Activated gamma-delta T cell treated with Interleukin-2 at 50 U/mL for 16 hours (primary cell): Measurements from ENCODE around the gene LDLRAD4.
A peak's percentile ranks its signal among the peaks of the same experiment; 100 is the strongest.

ENCODE experiments used
- DNase-seq: peaks from one replicate; pipeline ENCODE4 v3.0.0-alpha.2; 2020

LDLRAD4 gene

GRCh38 chr18:13357289-13357688 is 138.7 kb downstream of the LDLRAD4 start:
- DNase-seq: no peak

- DNase-seq: no peak
Observed at GRCh38 chr18:13359210-13359609, 140.7 kb downstream of the LDLRAD4 start.

- DNase-seq: no peak
Observed at GRCh38 chr18:13361431-13361830, 142.9 kb downstream of the LDLRAD4 start.

DNA sequence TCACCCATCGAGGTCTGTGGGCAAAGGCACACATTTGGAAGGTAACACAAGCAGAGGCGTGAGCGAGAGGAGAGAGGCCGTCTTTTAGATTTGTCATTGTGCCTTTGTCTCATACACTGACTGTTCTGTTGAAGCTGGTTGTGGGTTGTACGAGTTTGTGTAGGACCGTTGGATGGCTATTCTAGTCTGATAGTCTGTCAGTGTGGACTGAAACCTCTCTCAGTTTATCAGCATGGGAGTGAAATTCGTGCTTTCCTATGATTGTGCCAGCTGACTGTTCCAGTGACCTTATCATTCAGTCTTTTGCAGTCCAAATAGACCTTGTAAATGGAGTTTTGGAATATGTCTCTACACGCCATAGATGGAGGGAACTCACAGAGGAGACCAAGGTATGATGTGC is 143.5 kb downstream of the LDLRAD4 start:
- no peak for DNase-seq

DNA sequence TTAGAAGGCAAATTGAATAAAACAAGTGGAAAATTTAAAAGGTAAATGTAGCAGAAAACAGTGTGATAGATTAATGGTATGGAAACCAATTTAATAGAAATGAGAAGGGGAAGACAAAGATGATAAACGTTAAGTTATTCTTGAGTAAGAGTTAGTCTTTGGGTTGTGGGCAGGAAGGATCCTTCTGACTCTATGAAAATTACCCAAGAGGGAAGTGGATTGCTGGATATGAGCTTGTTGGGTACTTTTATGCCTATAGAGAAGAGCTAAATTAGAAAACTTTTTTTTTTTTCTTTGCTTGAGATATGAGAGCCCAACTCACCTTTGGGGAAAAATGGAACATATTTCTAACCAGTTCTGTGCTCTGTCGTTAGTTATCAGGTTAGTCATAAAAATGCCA is 144.0 kb downstream of the LDLRAD4 start:
- no peak for DNase-seq

GRCh38 chr18:13363359-13363758 is 144.8 kb downstream of the LDLRAD4 start:
- no peak for DNase-seq

DNA sequence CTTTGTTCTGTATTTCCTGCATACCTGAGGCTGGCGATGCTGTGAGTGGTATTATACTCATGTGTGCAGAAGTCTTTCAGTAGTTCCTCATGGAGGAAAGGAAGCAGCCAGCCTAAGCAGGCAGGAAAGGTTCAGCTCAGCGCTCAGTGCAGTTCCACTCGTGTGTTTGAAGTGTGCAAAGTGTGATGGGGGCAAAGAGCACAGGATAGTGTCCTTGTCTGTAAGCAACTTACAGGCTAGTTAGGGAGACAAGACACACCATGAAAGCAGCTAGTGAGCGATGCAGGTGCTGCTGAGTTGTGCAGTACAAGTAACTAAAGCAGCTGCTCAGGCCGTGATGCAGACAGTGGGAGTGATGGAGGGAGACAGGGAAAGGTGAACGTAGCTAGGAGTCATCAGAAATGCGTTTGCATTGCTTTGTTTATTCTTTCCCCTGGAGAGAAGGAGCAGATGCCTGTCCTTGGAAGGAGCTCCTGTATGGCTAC is 146.2 kb downstream of the LDLRAD4 start:
- DNase-seq: no peak

DNA sequence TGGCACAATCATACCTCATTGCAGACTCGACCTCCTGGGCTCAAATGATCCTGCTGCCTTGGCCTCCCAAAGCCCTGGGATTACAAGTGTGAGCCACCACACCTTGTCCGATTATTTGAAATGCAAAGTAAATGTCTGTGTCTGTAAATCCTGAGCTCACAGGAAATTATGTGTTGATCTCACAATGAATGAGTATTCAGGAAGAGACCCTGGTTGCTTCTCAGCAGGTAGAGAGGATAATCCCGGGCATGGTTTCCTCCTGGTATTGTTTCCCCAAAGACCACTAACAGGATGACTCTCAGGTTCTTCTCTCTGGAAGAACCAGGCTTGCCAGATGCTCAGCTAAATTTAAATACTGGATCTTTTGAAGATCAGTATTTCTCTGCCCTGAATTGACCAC is 147.6 kb downstream of the LDLRAD4 start:
- no peak for DNase-seq

DNA sequence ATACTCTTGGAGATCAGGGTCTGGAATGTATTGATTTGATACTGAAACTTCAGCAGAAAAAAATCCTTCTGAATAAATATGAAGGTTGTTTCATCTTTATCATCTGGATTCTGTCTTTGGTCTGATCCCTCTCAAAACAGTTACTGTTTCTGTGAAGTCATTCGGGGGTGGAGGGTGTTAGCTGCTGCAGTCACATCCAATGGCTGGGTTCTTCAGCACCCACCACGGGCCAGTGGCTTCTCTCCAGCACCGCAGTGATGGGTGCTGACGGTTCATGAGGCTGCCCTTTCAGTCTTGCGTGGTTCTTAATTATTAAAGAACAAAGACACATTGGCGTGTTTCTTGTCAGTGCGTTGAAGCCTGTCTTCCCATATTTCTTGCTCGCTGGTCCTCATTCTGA is 148.0 kb downstream of the LDLRAD4 start:
- no peak for DNase-seq

DNA sequence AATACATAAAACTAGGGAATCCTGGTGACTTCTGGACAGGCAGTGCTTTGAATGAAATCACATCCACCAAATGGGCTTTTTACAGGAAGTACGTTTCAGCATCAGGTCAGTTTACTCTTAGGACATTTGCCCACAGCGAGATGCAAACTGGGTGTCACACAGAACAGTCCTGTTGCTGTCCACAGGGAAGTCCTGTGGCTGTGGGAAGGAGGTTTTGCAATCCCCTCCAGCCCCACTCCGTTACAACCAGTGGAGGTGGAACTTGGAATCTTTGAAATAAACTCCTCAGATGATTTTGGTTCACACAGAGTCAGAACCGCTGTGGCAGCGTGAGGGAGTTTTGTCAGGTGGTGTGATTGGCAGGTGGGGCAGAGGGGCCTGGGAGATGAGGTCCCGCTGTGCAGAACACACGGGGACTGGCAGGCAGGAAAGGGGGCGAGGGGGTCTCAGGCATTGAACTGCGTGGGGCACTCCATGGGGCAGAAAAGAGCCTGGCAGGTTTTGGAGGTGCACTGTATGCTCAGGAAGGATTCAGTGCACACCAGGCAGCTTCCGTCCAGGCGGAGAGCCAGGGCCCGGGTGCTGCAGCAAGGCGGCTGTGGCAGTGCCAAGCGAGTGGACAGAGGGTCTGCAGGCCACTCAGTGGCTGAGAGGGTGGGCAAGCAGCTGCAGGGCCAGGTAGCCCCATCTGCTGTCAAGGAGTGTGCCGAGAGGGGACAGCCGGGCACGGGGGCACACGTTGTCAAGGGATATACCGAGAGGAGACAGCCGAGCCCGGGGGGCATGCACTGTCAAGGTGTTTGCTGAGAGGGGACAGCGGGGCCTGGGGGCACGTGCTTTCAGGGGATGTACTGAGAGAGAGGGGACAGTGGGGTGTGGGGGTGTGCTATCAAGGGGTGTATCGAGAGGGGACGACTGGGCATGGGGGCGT is 148.7 kb downstream of the LDLRAD4 start:
- DNase-seq: no peak

GRCh38 chr18:13368080-13368813 is 149.7 kb downstream of the LDLRAD4 start:
- no peak for DNase-seq

DNA sequence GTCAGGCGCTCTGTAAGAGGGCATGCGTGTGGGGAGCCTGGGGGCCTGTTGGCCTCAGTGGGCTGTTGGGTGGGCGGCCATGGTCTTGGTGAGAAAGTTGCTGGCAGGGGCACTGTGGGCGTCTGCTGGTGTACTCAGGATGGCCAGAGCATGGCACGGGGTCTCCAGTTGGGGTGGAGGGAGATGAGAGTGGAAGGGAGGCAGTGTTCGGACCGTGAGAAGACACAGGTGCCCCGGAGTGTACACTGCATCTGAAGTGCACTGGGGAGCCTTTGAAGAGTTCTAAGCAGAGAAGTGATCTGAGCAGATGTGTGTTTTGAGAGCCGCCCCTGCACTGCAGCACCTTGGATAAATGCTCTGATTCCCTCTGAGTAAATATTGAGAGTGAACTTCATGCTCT is 150.8 kb downstream of the LDLRAD4 start:
- DNase-seq: no peak

- DNase-seq: no peak
Observed at GRCh38 chr18:13369756-13370510, 151.4 kb downstream of the LDLRAD4 start.

- DNase-seq: no peak
Observed at GRCh38 chr18:13370995-13371625, 152.6 kb downstream of the LDLRAD4 start.

- no peak for DNase-seq
Observed at GRCh38 chr18:13371689-13372418, 153.3 kb downstream of the LDLRAD4 start.

DNA sequence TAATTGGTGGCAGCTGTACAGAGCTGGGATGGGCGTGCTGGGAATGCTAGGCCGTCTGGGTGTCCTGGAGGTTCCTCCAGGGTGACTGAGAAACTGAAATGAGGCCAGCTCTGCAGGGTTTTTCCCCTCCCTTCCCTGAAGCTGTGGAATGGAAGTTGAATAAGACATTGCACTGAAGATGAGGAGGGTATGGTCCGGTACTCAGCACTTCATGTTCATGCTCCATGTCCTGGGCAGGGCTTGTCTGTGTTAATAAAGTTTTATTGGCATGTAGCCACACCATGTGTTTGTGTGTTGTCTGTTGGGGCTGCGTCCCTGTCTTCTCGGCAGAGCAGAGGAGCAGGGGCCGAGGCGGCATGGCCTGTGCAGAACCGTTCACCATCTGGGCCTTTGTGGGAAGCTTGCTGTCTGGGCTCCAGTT is 154.0 kb downstream of the LDLRAD4 start:
- no peak for DNase-seq

DNA sequence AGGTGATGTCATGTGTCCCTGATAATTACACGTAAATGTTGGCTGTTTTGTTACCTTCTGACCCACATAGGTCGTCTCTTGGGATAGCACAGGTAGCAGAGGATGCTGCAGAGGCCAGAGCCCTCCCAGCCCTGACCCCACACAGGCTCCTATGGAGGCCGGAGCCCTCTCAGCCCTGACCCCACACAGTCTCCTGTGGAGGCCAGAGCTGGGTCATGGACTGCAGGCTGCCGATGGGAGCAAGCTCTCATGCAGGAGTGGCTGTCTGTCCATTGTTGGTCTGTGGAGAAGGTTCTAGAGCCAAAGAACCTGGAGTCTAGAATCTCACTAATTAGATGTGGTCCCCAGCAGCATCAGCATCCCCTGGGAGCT is 155.5 kb downstream of the LDLRAD4 start:
- no peak for DNase-seq

GRCh38 chr18:13374468-13375301 is 156.1 kb downstream of the LDLRAD4 start:
- no peak for DNase-seq

GRCh38 chr18:13375302-13376255 is 157.0 kb downstream of the LDLRAD4 start:
- peak; percentile 44 for DNase-seq

GRCh38 chr18:13376298-13376840 is 157.8 kb downstream of the LDLRAD4 start:
- DNase-seq: no peak
